ENCODE results near the gene EPHA2.

EPHA2 gene

DNA sequence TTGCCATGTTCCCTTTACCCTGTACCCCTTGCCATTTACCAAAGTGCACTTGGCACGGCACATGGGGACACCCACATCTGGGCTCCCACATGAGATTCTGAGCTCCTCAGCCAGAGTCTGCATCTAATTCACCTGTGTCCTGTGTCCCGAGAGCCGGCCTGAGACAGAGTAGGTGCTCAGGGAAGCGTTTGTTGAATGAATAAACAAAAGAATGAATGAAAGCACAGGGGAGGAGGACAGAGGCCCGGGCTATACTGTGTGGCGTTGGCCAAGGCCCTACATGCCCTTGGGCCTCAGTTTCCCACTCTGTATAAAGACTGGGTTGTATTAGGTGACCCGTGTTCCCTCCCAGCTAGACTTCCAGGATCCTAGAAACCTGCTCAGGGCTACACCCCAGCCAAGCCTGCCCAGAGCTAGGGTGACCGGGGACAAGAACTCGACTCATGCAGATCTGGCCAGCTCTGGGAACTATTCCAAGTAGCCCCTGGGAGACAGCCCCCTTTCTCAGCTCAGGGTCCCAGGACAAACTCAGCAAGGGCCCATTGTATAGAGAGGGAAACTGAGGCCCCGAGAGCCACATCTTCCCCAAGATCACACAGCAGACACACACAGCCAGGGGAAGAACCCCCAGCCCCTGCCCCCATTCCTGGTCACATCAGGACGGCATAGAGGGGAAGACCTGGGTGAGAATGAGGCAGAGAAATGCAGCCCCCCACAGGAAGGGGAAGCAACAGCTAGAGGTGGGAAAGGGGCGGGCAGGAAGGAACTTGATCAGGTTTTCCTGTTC lies 6.0 kb downstream of the EPHA2 start:
- DNase-seq (ENCODE audit: low read depth in 2 of 2), result no peak

DNA sequence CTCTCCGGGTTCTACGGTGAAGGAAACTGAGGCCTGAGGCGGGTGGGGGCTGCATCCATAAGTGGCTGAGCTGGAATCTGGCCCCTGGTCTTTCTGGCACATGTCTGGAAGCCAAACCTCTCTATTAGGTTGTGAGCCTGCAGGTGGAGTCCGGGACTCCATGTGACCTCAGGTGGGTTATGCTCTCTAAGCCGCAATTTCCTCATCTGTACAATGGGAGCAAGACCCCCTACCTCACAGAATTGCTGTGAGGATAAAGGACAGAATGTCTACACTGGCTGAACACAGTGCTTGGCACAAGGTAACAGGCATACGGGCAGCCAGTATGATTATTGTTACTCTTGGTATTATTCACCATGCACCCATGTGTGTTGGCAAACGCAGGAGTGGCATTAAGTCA lies 6.7 kb downstream of the EPHA2 start:
- DNase-seq (ENCODE audit: low read depth in 2 of 2), result no peak

DNA sequence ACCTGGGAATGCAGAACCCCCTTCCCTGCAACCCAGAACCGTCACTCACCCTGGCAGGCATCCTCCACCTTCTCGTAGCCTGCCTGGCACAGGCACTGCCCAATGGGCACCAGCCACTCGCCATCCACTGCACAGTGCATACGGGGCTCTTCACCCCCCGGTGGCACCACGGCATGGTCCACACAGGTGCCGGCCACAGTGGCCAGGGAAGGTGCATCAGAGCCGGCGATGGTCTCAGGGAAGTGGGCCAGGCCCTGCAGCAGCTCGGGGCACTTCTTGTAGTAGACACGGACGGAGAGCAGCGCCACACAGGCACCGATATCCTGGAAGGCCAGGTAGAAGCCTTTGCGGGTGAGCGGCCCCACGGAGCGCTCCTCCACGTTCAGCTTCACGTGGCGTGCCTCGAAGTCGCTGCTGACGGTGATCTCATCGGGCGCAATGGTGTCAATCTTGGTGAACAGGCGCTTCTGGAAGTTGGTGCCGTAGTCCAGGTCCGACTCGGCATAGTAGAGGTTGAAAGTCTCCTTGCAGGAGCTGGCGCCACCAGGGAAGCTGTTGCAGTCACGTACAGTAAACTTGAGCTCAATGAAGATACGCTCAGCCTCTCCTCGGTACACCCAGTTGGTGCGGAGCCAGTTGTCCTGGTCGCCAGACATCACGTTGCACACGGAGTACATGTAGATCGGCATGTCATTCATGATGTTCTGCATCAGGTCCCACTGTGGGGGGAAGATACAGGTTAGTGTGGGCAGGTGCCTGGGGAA lies 7.4 kb downstream of the EPHA2 start:
- no peak for DNase-seq (ENCODE audit: low read depth in 2 of 2)

DNA sequence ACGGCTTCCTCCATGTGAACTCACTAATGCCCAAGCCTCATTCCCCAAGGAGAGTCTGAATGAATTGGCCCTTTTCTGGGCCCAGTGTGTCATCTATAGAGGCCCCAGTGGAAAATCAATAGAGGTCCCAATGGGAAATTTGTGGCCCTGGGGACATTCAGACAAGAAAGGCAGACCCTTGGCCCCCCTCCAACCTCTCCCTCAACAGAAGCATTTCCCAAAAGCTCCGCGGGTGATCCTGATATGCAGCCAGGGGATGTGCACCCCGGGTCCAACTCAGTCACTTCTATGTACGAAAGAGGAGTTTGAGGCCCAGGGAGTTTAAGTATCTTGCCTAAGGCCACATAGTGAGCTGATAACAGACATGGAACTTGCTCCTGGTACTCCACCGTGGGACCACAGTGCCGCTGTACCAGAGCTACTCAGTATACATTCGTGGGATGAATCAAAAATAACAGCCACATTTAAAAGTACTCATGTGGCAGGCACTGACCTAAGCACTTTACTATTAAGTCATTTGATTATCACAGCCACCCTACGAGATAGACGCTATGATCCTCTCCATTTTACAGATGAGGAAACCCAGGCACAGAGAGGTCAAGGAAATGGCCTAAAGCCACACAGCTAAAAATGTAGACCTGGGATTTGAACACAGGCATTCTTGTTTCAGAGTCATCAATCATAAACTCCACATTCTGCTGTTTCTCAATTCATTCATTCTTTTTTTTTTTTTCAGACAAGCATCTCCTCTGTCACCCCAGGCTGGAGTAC lies 8.5 kb downstream of the EPHA2 start:
- DNase-seq (ENCODE audit: low read depth in 2 of 2), result no peak

DNA sequence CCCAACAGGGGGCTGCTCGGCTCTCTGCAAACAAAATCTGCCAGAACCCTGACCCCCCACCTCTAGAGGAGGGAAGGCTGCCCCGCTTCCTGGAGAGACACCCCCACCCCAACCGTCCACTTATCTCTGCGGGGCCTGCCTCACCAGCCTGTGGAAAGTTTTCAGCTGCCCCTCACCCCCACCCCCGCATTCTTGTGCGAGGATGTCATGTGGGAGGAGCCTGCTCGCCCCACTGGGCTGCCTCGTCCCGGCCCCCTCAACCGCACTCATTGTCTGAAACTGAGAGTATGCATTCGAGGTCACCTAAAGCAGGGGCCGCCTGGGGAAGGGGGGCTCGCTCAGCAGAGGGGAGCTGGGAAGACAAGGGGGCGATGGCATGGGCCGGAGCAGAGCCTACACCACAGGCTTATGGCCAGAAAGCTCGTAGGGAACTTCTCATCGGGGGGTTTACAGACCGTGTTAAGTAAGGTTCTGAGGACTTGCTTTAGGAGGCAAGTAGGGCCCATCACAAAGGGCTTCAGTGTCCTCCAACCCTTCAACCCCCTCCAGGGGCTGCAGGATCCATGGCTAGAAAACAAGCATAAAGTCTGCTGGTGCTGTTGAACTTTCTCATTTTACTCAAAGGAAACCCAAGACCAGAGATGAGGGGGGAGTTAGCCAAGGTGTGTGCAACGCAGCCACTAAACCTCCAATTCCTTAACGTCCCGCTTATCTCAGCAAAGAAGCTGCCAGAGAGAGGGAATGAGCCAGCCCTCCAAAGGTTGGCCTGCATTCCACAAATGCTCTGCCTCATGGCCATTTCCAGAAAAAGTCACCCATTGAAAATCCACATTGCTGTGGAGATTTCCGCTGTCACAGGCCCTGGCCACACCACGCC lies 9.4 kb downstream of the EPHA2 start:
- no peak for DNase-seq (ENCODE audit: low read depth in 2 of 2)

DNA sequence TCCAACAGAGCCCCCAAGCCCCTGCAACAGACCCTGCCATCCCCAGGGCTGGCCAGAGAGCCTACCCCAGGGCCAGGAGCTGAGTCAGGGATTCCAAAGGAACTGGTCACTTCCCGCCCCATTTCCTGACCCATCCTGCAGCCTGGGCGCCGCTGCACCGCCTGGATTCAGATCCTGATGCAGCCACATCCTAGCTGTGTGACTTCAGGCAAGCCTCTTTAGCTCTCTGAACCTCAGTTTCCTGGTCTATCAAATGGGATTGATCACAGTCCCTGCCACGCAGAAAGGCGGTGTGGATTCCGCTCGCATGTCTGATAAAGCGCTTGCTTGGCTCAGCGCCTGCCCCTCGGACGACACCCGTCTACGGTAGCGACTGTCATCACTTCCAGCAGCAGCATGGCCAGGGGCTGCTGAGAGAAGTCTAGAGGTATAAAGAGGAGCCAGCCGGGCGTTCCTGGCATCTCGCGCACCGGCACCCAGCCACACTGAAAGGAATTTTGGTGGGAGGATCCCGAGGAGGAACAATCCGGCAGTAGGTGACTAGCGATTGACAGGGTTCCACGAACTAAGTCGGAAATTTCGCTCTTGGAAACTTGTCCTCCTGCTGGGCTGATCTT lies 10.1 kb downstream of the EPHA2 start:
- no peak for DNase-seq (ENCODE audit: low read depth in 2 of 2)

DNA sequence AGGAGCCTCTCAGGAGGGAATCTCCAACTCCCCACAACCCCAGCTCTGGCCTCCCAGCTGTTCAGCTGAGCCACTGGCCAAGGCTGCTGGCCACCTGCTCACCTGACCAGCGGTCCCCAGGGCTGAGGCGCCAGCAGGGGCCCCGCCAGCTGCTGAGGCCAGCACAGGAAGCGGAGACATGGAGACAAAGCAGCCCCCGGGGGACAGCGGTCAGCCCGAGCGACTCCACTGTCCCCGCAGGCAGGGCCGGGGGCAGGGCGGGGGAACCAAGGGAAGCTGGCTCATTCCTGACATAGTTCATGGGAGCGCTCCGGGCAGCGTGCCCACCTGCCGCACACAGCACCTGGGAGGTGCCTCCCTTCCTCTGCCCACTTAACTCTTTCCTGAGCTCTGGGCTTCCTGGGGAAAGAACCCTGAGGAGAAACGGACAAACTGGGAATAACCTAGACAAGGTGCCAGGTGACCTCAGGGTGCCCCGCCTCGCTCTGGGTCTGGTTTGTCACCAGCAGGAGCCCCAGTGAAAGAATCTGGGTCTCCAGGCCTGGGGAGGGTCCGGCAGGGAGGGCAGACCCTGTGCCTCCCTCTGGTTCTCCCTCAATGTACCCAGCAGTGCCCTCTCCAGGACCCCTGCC lies 10.7 kb downstream of the EPHA2 start:
- DNase-seq (ENCODE audit: low read depth in 2 of 2), result no peak

DNA sequence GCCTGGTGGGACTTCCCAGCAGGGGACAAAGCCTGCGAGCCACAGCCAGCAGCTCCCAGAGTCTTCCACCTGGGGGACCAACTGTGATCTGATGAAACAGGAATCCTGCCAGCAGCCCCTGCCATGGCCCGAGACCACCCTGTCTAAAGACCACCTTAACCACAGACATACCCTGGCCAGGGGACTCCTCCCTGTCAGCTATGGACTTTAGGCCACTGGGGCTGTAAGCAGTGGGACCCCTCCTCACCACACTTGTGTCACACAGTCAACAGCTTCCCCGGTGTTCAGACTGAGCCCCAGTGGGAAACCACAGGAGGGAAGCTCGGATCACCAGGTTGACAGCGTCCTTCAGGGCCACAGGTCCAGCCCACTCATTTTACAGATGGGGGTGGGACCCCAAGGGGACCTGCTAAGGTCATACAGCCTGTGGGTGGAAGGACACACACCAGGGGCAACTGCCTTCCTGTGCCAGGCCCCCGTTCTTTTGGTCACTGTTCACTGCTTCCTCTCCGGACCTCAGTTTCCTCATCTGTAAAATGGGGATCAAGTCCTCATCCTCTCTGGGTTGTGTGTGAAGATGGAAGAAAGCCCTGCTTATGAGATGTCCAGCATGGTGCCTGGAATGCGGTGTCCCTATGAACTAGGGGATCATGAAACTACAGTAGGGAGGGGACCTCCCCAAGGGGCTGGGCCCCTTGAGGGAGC lies 11.4 kb downstream of the EPHA2 start:
- DNase-seq (ENCODE audit: low read depth in 2 of 2), result no peak

DNA sequence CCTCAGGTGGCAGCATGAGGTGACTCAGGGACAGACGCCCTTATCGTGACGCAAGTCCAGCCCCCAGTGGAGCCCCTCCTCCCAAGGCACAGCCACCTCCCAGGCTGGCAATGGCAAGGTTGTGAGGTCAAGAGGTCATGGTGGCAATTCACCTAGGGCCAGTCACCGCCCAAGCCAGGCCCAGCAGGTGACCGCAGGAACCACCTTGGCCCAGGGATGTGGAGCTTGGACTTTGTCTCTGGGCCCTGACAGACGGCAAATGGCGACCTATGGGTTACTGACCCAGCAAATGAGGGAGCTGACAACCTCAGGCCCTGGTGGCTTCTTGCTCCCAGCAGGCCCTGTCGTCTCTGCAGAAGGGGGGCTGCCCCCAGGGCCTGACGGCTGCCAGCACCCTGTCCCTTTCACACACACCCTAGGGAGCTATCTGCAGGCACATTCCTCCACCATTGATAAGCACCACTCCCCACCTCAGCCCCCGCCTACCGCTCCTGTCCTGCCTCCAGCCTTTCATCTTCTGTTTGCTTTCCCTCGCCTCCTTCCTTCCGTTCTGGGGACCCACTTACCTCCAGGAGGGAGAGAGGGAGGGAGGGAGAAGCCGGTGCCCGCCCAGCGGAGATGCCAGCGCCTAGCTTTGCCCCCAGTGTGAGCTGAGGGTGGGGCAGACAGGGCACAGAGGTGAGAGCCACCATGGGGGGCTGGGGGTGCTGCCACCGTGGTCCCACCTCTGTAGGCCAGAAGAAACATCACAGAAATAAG lies 12.1 kb downstream of the EPHA2 start:
- DNase-seq (ENCODE audit: low read depth in 2 of 2), result no peak

DNA sequence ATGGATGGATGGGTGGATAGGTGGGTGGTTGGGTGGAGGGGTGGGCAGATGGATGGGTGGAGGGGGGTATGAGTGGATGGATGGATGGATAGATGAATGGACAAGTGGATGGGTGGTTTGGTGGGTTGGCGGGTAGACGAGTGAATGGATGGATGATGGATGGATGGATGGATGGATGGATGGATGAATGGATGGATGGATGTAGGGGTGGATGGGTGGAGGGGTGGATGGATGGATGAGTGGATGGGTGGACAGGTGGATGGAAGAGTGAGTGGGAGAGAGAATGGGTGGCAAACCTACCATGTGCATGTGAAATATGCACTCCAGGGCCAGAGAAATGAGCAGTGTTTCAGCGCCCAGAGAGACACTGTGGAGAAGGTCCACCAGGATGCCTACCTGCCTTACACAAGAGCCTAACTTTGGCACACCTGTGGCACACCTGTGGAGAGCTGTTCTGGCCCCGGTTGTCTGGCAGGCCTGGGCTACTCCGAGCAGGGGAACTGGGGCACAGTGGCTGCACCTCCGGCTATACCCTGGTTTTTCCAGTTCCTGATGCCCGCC lies 12.8 kb downstream of the EPHA2 start:
- DNase-seq (ENCODE audit: low read depth in 2 of 2), result no peak

DNA sequence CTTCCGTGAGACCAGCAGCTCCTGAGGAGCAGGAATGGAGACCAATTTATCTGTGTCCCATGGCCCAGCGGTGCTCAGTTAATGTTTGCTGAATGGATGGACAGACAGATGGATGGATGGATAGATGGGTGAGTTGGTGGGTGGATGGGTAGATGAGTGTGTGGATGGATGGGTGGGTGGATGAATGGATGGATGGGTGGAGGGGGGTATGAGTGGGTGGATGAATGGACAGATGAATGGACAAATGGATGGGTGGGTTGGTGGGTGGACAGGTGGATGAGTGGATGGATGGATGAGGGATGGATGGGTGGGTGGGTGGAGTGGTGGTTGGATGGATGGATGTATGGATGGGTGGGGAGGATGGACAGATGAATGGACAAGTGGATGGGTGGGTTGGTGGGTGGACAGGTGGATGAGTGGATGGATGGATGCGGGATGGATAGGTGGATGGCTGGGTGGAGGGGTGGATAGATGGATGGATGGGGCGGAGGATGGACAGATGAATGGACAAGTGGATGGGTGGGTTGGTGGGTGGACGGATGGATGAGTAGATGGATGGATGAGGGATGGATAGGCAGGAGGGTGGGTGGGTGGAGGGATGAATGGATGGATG lies 13.4 kb downstream of the EPHA2 start:
- no peak for DNase-seq (ENCODE audit: low read depth in 2 of 2)

DNA sequence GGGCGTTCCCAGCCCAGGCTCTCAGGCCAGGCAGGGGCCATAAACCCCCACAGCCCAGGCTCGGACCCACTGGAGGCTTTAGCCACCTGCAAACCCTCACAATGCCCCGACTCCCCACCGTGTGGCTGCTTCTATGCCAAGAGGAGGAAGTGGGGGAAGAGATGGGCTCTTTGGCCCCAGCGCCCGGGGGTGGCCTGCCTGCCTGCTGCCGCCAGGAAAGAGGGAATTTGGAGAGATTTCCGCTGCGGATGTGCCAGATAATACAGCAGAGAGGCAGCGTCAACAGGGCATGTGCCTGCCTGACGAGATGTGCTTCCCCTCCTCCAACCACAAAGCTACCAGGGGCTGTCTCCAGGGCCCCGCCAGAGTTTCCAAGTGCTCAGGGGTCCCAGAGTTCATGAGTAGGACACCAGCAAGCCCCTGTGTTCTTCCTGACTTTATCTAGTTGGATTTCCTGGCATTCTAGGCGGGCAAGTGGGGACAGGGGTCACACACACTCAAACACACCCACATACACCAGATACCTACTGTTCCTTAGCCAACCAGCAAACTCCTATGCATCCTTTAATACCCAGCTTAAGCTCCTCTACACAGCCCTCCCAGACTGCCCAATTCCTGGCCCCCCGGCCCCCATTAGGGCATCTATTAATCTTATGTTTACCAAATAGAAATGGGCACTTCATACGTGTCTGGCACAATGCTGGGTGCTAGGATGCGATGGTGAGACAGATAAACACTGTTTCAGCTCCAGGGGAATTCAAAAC lies 14.1 kb downstream of the EPHA2 start:
- no peak for DNase-seq (ENCODE audit: low read depth in 2 of 2)

DNA sequence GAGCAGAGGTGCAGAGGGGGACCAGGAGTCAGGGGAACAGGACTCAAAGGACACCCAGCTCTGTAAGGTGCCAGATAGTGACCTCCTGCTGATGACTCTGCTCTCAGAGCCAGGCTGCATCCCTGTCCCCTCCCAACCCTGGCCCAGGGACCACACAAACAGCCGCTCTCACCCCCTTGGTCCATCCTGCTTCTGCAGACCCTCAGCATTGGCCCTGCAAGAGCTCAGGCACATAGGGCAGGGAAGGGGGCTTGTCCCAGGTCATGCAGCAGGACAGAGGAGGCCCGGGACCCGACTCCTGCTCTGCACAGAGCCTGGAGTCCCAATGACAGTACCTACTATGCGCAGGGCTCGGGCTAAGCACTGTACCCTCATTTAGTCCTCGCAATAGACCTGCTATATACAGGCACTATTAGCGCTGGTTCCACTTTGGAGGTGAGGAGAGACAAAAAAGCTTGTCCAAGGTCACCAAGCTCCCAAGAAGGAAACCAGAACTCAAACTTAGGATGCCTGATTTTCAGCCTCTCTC lies 15.7 kb downstream of the EPHA2 start:
- no peak for DNase-seq (ENCODE audit: low read depth in 2 of 2)

DNA sequence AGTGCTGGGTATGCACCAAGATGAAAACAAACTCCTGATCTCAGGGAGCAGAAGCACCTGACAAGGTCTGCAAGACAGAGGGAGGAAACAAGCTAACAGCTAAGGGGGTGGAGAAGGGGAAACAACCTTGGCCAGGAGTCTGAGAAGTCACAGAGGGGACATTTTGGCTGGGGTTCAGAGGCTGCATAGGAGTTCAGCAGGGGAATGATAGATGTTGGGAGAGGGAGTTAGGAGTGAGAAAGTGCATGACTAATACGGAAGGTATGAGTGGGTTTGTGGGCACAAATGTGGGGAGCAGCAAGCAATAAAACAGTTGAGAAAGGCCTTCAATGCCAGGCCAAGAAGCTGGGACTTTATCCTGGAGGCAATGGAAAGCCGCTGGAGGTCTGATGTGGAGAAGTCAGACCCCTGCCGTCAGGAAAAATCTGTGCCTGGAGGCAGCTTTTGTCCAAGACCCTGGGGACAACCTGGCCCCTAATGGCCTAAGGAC lies 16.4 kb downstream of the EPHA2 start:
- no peak for DNase-seq (ENCODE audit: low read depth in 2 of 2)

DNA sequence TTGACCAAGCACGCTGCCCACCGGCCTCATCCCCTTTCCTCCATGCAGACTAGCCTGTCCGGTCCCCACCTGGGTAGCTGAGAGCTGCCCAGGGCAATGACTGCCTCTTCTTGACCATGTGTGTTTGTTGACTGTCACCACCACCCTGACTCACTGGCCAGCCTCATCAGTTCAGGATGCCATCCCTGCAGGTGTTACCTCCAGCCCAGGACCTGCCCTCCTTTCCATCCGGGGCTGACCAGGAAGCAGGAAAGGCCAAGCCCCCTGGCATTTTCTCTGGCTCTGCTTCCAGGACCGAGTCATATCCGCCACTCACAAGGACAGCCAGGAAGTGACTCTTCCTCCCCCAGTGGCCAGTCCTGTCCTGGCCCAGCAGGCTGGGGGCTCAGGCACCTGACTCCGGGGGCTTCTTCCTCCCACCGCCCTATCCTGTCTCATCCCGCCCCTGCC lies 17.1 kb downstream of the EPHA2 start:
- no peak for DNase-seq (ENCODE audit: low read depth in 2 of 2)

DNA sequence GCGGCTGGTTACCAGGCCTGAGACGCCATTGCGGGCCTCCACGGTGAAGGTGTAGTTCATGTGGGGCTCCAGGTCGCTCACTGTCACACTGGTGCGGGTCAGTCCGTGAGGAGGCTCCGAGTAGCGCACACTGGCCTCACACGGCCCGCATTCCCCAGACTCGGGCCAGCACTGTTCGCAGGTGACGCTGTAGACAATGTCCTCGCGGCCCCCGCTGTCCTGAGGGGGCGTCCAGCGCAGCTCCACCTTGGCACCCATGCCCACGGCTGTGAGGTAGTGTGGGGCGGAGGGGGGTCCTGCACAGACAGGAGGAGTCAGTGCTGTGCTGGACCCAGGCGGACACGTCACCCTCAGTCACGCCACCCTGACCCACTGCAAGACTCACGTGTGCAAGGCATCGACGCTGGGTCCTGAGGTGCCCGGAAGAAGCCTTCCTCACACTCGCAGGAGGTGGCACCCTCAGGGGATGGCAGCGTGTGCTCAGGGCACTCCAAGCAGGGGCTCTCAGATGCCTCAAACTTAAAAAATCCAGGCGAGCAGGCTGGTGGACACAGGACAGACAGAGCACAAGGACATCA lies 17.9 kb downstream of the EPHA2 start:
- no peak for DNase-seq (ENCODE audit: low read depth in 2 of 2)

DNA sequence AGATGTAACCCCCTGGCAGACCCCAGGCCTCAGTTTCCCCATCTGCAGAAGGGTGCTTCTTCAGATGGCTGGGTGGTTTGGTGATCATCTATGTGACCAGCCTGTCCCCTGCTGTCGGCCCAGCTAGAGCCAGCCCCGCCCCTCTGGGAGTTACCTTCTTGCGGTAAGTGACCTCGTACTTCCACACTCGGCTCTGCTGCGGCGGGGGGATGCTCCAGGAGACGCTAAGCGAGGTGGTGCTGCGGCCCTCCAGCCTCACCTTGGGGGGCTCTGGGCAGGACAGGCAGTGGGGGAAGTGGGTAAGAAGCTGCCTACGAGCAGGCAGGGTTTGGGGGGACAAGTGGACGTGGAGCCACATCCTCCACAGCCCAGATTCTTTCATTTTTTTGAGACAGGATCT lies 20.4 kb downstream of the EPHA2 start:
- no peak for DNase-seq (ENCODE audit: low read depth in 2 of 2)

Measured in stimulated activated CD8-positive, alpha-beta memory T cell treated with anti-CD3 and anti-CD28 coated beads, Interleukin-15, amount 100 ng/mL, for 4 hours (primary cell).